ENCODE measurements around the gene BUB3.

Gene BUB3

DNA sequence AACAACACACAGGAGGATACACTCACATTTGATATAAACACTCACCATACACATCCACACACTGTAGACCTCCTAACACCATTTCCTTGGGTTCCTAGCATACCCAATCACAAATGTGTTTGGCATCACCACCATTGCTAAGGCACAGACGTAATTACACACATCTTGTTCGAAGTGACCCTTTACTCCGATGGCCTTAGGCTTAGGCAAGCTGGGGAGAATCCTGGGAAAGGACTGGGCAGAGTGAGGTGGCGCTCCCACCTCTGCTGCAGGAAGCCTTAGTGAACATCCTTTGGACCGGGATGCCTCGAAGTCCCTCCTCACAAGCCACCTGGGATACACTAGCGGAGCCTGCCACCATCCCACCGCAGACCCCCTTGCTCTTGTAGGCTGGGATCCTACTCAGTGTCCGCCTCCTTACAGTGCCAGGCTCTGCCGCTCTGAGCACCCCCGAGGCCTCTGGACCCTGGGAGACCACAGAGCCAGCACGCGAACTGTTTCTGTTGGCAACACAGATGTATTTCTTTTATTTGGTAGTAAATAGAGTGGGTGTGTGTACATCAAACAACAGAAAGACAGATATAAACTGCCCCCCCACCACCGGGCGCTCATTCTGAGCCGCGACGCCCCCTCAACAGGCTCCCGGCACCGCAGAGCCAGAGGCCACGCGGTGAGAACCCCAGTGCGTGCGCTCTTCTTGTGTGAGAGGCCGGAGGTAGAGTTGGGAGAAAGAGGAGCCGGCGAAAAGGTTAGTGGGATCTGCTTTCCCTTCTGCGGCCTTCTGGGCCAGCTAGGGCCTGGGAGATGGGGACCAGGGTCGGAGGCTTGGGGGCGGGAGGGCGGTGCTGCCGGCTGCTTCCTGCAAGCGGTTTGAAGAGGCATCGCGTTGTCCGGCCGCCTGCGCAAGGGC, 12.2 kb upstream of the BUB3 start:
- FAIRE-seq = no peak

DNA sequence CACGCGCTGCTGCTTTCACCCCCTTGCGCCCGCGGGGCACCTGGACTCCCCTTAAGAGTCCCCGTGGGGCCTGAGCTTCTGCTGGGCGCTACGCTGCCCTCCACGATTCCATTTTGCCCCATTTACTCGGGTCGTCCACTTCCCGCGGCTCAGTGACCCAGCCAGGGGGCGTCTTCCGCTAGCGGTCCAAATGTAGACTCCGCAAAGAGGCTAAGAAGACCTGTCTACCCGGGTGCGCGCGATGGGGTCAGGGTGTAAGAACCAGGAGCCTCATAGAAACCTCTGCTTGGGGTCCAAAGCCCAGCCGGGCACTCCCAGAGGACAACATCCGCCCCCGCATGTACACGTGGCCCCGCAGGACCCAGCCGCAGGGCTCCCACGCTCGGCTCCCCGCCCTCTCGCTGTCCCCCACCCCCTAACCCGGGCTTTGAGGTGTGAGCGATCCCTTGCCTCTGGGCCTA, 11.5 kb upstream of the BUB3 start:
- FAIRE-seq = no peak

DNA sequence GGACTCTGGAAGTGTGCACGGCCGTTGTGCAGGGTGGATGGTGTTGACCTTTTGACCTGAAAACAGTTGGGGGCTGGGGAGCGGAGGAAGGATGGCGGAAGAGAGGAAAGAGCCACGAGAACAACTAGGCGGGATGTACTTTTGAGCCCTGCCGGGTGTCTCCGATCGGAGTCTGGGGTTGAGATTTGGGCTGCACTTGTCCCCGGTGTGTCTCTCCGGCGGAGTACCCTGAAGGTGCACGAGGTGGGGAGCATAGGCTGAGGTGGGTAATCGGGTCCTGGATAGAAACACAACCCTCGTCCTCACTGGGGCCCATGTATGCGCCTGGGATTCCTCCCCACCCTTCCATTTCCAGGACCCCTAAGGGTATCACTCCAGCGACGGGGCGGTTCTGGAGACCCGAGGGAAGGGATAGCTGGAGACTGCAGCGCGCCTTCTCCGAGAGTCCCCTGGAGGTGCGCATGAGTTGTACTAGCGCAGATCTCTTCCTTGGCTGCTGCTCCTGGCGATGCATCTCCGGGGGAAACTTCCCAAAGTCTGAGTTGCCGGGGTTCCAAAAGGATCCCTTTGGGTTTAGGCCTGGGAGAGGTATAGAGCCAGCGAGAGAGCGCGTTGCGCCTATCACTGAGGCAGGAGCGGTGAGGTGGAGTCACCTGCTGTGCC, 10.9 kb upstream of the BUB3 start:
- FAIRE-seq = no peak

DNA sequence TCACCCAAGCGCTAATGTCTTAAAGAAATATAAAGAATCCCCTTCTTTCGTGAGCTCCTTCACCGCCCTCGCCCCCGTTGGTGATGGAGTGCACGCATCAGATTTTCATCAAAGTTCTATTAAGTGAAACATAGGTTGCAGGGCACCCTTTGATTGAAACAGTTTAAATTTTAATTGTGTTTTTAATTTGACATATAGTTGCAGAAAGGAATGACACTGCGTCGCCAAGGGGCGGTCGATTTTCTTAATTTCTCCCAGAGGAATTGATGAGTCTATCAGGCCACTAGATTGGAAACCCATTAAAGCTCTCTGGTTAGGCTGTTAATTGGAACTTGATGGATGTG, 10.4 kb upstream of the BUB3 start:
- FAIRE-seq = no peak

DNA sequence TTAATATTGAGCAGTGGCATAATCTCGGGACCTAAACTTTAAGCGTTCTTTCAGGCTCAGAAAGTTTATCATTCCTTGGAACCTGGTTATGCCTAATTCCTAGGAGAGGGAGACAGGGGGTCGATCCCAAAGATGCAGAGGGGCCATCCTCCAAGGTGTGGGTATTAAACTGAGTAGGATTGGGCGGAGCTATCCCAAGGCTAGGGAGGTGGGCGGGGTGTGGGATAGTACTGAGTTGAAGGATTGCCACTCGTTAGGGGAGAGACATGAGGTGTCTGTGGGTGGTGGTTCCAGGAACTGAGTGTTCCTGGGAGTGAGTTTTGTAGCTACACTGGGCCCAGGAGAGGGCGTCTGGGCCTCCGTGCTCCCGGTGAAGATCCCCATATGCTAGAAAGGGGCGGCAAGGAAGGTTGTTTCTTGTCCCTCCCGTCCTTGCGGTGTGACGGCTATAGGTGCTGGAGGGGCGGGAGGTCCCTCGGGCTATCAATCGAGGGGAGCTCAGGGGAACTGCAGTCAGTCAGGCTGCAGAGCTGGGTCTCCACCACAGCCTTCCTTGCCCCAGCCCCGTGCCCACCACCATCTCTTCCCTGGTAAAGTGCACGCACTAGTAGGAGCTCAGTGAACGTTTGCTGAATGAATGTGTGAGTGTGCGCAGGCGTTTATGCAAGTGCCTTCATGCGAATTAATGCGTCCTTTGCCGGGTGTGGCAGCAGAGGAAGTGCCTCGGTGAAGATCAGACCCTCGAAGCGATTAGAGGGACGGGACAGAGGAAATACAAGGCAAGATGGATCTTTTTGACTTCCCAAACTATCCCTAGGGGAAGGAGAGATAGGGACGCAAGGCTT, 9.3 kb upstream of the BUB3 start:
- no peak for FAIRE-seq

DNA sequence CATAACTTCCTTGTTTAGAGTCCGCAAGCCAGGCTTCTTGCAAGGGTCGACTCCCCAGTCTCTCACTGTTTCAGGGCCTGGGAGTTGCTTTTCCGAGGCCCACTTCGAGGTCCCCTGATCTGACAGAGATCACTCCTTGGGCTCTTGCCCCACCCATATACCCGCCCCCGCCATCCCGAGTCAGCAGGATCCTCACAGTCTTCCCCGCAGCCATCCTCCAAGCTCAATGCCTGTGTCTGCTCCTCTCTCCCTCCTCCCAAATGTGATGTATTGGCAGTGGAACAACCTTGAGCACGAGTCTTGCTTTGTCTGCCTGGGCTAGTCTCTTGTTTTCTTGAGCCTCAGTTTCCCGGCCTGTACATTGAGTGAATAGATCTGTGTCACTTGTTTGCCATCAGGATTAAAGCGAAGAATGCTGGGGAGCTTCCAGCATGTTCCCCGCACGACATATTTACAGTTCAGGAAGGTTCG, 8.6 kb upstream of the BUB3 start:
- FAIRE-seq = no peak

DNA sequence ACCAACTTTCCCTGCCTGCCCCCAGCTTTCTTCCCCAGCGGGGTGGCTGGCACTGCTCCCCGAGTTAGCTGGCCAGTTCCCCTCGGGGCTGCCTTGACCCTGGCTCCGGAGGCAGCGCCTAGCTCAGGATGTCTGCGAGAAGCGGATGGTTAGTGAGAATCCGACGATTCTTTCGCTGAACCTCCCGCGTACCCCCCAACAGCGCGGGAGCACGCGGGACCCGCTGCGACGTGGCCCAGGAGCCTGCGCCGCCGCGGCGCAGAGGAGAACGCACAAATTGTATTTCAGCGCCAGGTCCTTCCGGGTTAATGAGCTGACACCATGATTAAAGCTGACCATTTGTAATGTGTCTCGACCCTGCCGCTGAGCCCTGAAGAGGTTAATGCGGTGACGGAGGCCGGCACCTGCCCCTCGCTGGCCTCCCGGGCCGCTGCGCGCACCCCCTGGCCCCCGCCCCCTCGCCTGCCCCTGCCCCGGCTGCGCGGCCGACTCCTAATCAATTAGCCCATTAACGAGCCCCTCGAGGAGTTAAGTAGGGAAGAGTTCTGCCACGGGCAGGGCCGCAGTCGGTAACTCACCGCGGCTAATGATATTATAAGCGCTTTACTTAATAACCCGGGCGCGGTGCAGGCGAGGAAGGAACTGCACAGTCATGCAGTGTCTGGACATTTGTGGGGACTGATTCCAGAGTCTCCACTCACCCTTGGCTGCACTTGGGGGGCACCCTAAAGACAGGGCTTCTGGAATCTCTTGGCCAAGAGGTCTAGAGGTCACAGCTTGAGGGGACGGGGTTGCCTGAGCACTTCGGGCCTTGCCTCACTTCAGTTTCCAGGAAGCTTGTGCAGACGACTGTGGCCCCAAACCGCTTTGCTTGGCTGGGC, 7.9 kb upstream of the BUB3 start:
- FAIRE-seq = no peak

DNA sequence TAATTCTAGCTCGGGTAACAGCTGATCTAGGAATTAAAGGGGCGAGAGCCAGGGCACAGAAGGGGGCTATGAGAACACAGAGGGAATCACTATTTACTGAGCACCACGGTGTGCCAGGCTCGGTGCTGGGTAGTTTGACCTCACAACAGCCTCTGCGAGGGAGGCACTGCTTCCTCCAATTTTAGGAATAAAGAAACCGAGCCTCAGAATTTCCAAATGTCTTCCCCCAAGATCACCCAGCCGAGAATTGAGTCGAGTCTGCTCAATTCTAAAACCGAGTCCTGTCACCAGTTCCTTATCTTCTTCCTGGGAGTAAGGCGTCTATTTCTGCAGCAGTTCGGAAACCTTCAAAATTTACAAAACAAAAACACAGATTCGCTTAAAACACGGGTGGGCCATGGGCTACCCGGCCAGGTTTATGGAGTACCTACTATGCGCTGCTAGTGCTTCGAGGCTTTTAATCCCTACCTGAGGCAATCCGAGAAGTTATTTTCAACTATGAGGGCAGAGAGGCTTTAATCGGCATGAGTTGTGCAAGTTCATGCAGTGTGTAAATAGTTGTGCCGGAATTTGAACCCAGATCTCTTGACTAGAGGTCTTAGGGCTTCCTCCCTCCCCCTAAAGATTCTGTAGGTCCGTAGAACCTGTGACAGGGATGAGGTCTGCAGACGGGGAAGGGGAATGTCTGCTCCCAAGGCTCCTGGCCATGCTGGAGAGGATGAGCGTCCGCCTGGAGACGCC, 7.1 kb upstream of the BUB3 start:
- FAIRE-seq = no peak

DNA sequence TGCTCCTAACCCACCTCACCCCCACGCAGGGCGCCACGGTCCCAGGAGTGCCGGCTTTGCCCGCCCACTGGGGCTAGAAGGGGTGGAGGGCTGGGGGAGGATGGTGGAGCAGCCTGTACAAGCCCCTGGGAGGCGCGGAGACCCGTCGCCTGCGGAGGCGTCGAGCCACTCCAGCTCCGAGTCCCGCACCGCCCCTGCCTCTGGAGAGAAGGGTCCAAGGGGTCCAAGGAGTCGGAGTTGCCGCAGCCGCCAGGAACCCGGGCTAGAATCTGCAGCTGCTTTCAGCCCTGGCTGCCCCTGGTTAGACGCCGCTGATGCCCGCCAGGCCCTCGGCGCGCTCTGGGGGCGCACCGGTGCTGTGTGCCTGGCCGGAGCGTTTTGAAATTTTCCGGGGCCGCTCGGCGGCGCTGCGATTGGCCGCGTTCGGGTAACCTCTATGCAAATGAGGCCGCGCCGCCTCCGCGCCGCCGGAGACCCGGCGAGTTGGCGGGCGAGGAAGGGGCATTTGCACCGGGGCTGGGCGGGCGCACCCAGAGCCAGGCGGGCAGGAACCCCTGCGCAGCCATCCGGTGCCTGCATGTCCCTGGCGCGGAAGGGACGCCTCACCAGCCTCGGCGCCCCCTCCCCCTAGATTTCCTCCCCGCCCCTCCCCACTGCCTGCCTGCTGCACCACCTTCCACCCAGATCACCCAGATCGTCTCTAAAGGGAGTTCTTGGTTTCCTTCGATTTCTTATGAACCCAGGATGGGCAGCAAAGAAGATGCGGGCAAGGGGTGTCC, 6.4 kb upstream of the BUB3 start, which contains the start of gene HMX2:
TSS of gene HMX2 (plus strand) at position 502 of the 779 bp plus-strand sequence. CDS start at position 745, 243 bp downstream.
- FAIRE-seq = no peak

DNA sequence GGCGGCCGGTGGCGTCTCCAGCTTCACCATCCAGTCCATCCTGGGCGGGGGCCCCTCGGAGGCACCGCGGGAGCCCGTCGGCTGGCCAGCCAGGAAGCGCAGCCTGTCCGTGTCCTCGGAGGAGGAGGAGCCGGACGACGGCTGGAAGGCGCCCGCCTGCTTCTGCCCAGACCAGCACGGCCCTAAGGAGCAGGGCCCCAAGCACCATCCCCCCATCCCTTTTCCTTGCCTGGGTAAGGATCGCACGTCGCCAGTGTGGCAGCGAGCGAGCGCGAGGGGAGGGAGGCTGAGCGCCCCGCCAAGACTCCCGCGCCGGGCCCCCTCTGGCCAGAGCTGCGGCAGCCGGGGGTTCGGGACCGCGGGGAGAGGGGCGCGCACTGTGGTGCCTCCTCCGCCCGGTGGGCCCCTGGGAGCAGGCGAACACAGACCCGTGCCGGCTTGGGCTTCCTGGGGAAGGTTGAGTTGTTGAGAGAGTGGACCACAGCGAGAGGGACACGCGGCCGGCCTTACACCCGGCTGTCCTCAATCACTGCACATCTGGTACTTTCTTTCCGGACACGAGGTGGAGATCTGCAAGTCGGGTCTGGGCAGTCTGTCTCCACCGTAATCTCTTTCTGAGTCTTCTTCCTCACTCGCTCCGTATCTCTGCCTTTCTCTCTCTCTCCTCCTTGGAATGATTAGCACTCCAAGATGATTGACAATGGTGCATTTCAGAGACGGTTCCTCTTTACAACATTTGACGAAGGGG, 5.6 kb upstream of the BUB3 start:
- FAIRE-seq = no peak

DNA sequence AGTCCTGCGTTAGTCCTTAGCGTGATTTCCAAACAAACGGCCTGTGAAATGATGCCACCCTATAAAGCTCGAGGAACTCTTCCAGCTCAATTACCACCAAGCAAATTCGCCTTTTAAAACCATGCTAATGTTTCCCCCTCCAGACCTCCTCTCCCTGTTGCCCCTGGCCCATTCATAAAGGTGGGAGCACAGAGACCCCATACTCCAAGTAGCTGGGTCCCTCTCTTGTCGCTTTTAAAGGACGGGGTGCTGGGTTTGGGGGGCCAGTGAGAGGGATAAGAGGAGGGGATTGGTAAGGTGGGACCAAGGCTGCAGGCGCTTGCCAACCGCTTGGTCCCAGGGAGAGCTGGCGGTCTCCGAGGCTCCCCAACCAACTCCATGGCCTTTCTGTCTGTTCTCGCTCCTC, 5.0 kb upstream of the BUB3 start:
- FAIRE-seq = no peak

DNA sequence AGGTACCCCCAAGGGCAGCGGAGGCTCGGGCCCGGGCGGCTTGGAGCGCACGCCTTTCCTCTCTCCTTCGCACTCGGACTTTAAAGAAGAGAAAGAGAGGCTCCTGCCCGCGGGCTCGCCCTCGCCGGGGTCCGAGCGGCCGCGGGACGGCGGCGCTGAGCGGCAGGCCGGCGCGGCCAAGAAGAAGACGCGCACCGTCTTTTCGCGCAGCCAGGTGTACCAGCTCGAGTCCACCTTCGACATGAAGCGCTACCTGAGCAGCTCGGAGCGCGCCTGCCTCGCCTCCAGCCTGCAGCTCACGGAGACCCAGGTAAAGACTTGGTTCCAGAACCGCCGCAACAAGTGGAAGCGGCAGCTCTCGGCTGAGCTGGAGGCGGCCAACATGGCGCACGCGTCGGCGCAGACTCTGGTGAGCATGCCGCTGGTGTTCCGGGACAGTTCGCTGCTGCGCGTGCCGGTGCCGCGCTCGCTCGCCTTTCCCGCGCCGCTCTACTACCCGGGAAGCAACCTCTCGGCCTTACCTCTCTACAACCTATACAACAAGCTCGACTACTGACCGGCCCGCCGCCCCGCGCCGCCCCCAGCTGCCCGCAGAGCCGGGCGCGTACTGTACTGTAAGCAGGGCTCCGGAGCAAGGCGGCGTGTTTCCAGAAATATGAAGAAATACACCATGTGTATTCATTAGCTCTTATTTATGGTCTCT, 4.5 kb upstream of the BUB3 start:
- FAIRE-seq = no peak

DNA sequence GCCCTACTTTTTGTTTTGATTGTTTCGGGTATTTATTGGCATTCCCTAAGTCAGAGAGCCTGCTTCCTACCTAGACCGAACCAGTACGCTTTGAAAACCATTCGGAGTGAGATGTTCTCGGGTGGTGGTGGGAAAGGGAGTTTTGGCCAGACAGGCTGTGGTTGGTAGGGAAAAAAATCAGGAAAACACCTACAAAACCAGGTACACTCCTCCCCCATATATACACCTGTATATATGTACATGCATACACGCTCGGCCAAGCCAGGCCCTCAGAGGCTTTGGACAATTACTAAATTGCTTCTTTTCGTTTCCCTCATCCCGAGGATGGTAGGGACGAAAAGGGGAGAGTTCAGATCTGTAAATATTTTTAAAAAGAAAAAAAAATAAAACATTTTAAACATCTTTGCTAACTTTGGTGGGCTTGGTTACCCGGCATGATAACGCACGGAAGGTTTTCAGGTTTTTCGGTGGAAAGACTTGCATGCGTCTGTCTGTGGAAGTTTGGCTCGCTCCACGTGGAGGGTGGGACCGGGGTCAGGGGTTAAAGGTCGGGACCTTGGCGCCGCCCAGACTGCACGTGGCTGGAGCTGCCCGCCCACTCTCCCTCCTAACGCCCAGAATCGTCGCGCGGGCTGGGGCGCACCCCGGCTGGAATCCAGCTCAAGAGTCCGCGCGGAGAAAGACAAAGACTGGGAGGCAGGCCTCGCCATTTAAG, 3.8 kb upstream of the BUB3 start:
- no peak for FAIRE-seq

DNA sequence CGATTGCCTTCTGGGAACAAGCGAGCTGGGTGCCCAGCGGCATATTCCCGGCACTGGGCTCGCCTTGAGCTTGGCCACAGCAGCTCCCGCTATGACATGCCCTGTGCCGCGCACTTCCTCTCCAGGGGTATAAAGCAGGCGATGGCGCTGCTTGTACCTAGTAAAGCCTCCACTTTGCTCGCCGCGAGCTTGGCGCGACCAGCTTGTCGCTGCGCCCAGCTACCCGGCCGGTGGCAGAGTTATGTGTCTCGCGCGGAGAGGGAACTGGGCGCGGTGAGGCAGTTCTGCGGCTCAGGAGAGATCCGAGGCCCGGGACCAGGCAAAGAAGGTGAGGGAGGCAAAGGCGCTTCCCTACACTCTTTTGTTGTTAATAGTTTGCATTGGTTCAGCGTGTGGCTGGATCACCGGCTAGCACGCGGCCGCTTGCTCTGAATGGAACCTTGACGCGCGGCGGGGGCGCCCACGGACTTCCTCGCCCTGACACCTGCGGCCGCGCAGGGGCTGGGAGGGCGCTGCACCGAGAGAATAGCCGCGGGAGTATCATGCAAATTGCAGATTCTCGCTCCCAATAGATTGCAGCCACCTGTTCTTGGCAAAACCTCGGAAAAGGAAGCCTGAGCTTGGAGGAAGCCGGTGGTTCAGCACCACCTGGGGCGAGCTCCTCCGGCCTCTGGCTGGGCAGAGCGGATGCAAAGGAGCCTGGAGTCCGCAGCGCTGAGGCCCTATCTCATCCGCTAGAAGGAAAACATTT, 3.0 kb upstream of the BUB3 start:
- no peak for FAIRE-seq

DNA sequence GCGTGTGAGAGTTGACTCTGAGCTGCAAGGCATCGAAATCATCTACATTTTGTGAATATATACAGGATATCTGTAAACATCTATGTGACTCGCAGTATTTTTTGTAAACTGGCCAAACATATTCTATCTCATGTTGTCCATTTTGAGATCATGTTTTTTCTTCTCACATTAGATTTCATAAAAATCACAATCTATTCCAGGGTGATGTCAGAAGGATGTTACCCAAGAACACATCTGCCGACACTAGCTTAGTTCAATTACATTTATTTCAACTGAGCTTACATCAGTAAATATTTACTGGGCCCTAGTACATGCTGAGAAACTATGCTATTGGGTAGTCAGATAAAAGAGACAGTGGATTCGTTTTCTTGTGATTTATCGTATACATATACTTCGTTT, 2.5 kb upstream of the BUB3 start:
- FAIRE-seq = no peak

DNA sequence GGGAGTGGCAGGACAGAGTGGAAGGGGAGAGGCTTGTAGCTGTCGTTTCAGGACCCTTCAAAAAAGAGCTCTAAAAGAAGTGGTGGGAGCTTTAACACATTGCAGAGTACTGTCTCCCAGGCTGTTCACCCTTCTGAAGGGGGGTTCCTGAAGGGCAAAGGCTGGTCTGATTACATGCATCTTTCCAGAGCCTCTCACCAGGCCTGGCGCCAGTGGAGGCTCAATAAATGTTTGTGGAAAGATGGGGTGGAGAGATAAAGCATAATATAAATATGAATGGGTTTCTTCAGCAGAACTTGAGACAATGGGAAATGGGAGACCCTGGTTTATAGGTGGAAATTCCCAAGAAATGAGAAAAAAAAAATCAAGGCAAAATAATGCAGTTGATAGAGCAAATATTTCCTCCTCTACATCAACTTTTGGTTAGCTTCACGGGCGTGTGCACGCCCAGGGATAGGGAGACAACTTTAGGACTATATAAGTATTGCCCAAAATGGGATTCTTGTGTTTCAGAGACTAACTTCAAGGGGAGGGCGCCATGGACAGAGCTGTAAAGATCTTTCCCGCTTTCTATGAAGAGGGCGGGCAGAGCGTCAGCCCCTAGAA, 613 bp upstream of the BUB3 start:
- FAIRE-seq = no peak
